ENCODE data around the gene REXO1. TPM values are rescaled to one million over a fixed set of nuclear protein-coding genes. Genes with fewer than 3 reads are reported as not detected.
A peak's percentile ranks its signal among the peaks of the same experiment; 100 is the strongest.

The REXO1 gene
- total and polyA plus RNA-seq, 9 of the 15 experiments (the other 6 are each of a cell fraction or from before 2014, with no cell fraction given): 0.04 to 63.3 (median 15.8) TPM

DNA sequence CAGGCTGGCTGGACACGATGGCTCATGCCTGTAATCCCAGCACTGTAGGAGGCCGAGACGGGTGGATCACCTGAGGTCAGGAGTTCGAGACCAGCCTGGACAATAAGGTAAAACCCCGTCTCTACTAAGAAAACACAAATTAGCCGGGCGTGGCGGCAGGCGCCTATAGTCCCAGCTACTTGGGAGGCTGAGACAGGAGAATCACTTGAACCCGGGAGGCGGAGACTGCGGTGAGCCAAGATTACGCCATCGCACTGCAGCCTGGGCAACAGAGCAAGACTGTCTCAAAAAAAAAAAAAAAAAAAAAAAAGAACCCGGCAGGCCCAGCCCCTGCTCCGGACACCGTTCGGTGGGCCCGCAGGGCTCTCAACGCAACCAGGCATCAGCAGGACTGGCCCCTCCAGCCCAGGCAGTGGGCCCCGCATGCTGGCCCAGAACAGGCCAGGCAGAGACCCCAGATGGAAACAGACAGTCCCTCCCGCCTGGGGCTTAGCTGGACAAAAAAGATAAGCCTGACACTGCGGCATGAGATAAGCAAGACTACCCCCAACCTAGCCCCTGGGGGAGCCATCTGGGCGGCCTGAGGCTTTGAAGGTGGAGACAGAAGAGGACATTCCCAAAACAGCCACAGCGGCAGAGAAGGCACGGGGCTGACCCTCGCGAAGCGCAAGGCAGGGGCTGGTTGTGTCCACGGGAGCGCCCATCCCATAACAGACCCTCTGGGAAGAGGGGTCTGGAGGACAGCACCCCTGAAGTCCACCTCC lies 11.6 kb downstream of the REXO1 start (continued):
- no peak for TF ChIP-seq POLR2AphosphoS2 (IDR thresholded peaks at IDR 0.05; ENCODE audit: low read length)
- TF ChIP-seq, protein P1, sequence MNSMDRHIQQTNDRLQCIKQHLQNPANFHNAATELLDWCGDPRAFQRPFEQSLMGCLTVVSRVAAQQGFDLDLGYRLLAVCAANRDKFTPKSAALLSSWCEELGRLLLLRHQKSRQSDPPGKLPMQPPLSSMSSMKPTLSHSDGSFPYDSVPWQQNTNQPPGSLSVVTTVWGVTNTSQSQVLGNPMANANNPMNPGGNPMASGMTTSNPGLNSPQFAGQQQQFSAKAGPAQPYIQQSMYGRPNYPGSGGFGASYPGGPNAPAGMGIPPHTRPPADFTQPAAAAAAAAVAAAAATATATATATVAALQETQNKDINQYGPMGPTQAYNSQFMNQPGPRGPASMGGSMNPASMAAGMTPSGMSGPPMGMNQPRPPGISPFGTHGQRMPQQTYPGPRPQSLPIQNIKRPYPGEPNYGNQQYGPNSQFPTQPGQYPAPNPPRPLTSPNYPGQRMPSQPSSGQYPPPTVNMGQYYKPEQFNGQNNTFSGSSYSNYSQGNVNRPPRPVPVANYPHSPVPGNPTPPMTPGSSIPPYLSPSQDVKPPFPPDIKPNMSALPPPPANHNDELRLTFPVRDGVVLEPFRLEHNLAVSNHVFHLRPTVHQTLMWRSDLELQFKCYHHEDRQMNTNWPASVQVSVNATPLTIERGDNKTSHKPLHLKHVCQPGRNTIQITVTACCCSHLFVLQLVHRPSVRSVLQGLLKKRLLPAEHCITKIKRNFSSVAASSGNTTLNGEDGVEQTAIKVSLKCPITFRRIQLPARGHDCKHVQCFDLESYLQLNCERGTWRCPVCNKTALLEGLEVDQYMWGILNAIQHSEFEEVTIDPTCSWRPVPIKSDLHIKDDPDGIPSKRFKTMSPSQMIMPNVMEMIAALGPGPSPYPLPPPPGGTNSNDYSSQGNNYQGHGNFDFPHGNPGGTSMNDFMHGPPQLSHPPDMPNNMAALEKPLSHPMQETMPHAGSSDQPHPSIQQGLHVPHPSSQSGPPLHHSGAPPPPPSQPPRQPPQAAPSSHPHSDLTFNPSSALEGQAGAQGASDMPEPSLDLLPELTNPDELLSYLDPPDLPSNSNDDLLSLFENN (IDR thresholded peaks at IDR 0.05; ENCODE audit: low read depth in 2 of 2, low read length in 2 of 2): peak in 1 of 2 experiments; percentile 75; a peak in 1 of 4 replicates
- TF ChIP-seq, protein P2, sequence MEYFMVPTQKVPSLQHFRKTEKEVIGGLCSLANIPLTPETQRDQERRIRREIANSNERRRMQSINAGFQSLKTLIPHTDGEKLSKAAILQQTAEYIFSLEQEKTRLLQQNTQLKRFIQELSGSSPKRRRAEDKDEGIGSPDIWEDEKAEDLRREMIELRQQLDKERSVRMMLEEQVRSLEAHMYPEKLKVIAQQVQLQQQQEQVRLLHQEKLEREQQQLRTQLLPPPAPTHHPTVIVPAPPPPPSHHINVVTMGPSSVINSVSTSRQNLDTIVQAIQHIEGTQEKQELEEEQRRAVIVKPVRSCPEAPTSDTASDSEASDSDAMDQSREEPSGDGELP (CRISPR knock-in tag; IDR thresholded peaks at IDR 0.05; ENCODE audit: borderline replicate concordance): peak; percentile 84

DNA sequence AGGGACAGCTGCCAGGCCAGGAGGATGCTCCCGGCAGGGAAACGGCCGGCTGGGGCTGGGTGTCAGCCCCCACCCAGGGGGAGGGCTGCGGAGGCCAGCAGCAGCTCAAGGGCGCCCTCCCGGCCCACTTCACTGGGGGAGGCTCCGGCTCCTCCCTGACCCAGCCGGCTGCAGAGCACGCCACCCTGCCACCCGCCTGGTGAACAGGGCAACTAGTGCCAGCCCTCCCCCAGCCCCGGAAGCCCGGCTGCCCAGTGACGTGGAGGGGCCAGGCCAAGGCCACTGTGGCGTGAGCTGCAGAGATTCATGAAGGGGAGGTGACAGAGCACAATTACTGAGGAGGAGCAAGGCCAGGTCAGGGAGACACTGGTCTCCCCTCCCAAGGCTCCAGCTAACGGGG lies 14.7 kb downstream of the REXO1 start:
- WGBS (ENCODE audit: insufficient coverage, low coverage, missing lambda C conversion rate): 90% methylated on average over 7 of the region's 15 CpGs
- H3K9me3 ChIP-seq (replicated peaks; ENCODE audit: control insufficient read depth, insufficient read depth, low read depth, low read length): no peaks in the 10 kb centered on the region
- FAIRE-seq (no peak), DNase-seq (ENCODE audit: extremely low read depth in 1 of 4, low spot score in 3 of 4) (no peak), ATAC-seq (no peak)
- CTCF ChIA-PET (ENCODE audit: low intra/inter-chr PET ratio): interaction anchor here (0.6 kb wide), 1 partner anchor 8 kb away, joined by 3 read pairs; no protein-coding TSS in a partner anchor
- no TSS peak for BruUV-seq (replicated peaks)
- in situ Hi-C loops (cut with MboI): no loop called here
- H3K4me2 ChIP-seq (ENCODE audit: insufficient read depth, low read length): no peak overlapping the region
- intact Hi-C loops (cut with micrococcal nuclease): no loop called here
- TF ChIP-seq POLR2AphosphoS5 (IDR thresholded peaks at IDR 0.05; ENCODE audit: control insufficient read depth, insufficient read depth, low read depth, low read length) (no peak), RBFOX2 (IDR thresholded peaks at IDR 0.05; ENCODE audit: low read depth, low read length) (0 out of 2 replicates have a peak, but pooled peaks have one; percentile 21), TBL1XR1 (IDR thresholded peaks at IDR 0.05; ENCODE audit: low read length in 2 of 2) (no peak), POLR2G (IDR thresholded peaks at IDR 0.05; ENCODE audit: low read depth, low read length) (peak; percentile 47; the same call in 1 of the 2 replicates)
- H4K20me1 ChIP-seq (replicated peaks; ENCODE audit: control insufficient read depth, insufficient read depth, low read length): no peaks in the 10 kb centered on the region; the same call in 1 of the 2 replicates
- POLR2A ChIA-PET: interaction anchor here (1.0 to 1.4 kb wide), 2 partner anchors 10 kb away, joined by 3 to 5 read pairs; no protein-coding TSS in a partner anchor
- H3K36me3 ChIP-seq (ENCODE audit: control insufficient read depth, insufficient read depth, low read length): peaks cover 59% of the 10 kb centered on the region; the same call in 2 of the 3 replicates
- H3K9me1 ChIP-seq (ENCODE audit: control insufficient read depth, insufficient read depth, low read length): no peaks in the 10 kb centered on the region
- no peak overlapping the region for H3K27ac ChIP-seq (ENCODE audit: extremely low read depth, low read depth, low read length)
- no peaks in the 10 kb centered on the region for H3K27me3 ChIP-seq (ENCODE audit: control insufficient read depth in 2 of 2, insufficient read depth in 2 of 2, low read length in 2 of 2)
- H3K4me1 ChIP-seq (replicated peaks in 1 of 2; ENCODE audit: control insufficient read depth in 2 of 2, insufficient read depth in 2 of 2, low read length in 2 of 2): peaks cover 26 to 73% of the 10 kb centered on the region in 2 experiments
- peak overlapping the region in 1 of 2 experiments; percentile 64; a peak in 2 of 4 replicates for H3K9ac ChIP-seq (ENCODE audit: insufficient read depth in 1 of 2, low read depth in 2 of 2, low read length in 2 of 2)
- H3K4me3 ChIP-seq: no peak overlapping the region
- peaks cover 86% of the 10 kb centered on the region for H3K79me2 ChIP-seq (ENCODE audit: control insufficient read depth, insufficient read depth, low read length)
- H2AFZ ChIP-seq (ENCODE audit: low read depth, low read length): no peak overlapping the region

All from K562 (cell line).